T-helper 22 cell (primary cell): ENCODE measurements around the gene PABPN1.
"Not testable (repeated sequence)": the region's sequence is repeated elsewhere in the genome, so short reads cannot be mapped to it uniquely, and the experiment has no call there.

Experiments used
- DNase-seq: peaks from one replicate; pipeline ENCODE4 v3.0.0-alpha.2; 2020; ENCODE audit warnings: low read depth

Gene PABPN1

GRCh38 chr14:23320584-23321571 lies at the start of gene PABPN1:
PABPN1 (plus strand) TSS chr14:23321457; CDS start chr14:23321470, 13 bp downstream.
- peak; percentile 98 for DNase-seq

GRCh38 chr14:23275412-23275811 lies 45.8 kb upstream of the PABPN1 start:
- no peak for DNase-seq

GRCh38 chr14:23277189-23277588 lies 44.1 kb upstream of the PABPN1 start:
- DNase-seq, result no peak

GRCh38 chr14:23277928-23278327 lies 43.3 kb upstream of the PABPN1 start:
- DNase-seq, result not testable (repeated sequence)

- no peak for DNase-seq
Measured at GRCh38 chr14:23281247-23281646, 40.0 kb upstream of the PABPN1 start.

GRCh38 chr14:23284654-23285529 lies 36.4 kb upstream of the PABPN1 start:
- no peak for DNase-seq

- no peak for DNase-seq
Measured at GRCh38 chr14:23285530-23286019, 35.7 kb upstream of the PABPN1 start.

- DNase-seq, result peak; percentile 95
Measured at GRCh38 chr14:23286020-23286901, 35.0 kb upstream of the PABPN1 start, which contains the start of gene HOMEZ. HOMEZ (minus strand) TSS chr14:23286132; CDS start chr14:23285952, 180 bp downstream.

GRCh38 chr14:23286902-23287479 lies 34.3 kb upstream of the PABPN1 start:
- no peak for DNase-seq

- DNase-seq, result peak; percentile 30
Measured at GRCh38 chr14:23294734-23295561, 26.3 kb upstream of the PABPN1 start.

GRCh38 chr14:23296012-23296777 lies 25.1 kb upstream of the PABPN1 start:
- no peak for DNase-seq

GRCh38 chr14:23297096-23297495 lies 24.2 kb upstream of the PABPN1 start:
- DNase-seq, result no peak

- no peak for DNase-seq
Measured at GRCh38 chr14:23297611-23298277, 23.5 kb upstream of the PABPN1 start.

- DNase-seq, result no peak
Measured at GRCh38 chr14:23299211-23299957, 21.9 kb upstream of the PABPN1 start.

- DNase-seq, result no peak
Measured at GRCh38 chr14:23299986-23300686, 21.1 kb upstream of the PABPN1 start.

- DNase-seq, result no peak
Measured at GRCh38 chr14:23300687-23301223, 20.5 kb upstream of the PABPN1 start.
